ENCODE results near the gene DOCK3. TPM values are rescaled to one million over a fixed set of nuclear protein-coding genes. Genes with fewer than 3 reads are reported as not detected.

Gene DOCK3
- total RNA-seq, 1 donor = under 0.01 TPM

DNA sequence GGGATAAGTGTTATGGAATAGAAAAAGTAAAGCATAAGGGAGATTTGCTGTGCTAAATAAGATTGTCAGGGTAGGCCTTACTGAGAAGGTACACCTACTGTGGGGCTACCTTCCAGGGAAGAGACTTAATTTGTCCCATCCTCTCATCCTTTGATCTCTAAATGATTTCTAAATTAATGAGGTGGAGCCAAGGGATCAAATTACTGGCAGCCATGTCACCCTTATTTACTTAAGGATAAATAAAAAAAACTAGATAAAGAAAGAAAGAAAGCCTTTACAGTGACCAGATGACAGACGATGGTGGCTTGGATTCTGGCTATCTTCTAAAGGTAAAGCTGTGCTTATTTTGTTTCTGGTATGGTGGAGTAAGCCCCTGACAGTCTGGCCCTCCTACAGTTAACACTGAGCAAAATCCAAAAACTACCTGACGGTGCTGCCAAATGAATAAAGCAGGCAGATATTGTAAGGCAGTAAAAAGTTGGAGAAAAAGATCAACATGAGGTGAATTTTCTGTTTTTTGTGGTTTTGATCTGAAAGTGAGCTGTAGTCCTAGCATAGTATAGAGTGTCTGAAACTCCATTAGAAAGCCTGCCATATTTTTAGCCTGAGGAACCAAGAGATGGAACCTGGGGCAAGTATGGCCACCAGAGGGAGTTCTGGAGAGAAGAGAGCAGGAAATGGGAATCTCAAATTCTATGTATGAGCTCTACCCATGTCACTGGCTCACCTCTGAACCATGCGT, 425.2 kb downstream of the DOCK3 start:
- TF ChIP-seq, protein P1, sequence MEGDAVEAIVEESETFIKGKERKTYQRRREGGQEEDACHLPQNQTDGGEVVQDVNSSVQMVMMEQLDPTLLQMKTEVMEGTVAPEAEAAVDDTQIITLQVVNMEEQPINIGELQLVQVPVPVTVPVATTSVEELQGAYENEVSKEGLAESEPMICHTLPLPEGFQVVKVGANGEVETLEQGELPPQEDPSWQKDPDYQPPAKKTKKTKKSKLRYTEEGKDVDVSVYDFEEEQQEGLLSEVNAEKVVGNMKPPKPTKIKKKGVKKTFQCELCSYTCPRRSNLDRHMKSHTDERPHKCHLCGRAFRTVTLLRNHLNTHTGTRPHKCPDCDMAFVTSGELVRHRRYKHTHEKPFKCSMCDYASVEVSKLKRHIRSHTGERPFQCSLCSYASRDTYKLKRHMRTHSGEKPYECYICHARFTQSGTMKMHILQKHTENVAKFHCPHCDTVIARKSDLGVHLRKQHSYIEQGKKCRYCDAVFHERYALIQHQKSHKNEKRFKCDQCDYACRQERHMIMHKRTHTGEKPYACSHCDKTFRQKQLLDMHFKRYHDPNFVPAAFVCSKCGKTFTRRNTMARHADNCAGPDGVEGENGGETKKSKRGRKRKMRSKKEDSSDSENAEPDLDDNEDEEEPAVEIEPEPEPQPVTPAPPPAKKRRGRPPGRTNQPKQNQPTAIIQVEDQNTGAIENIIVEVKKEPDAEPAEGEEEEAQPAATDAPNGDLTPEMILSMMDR (IDR thresholded peaks at IDR 0.05; ENCODE audit: insufficient read depth, low read depth, low read length) = peak; percentile 77
- H3K4me3 ChIP-seq (ENCODE audit: low read depth, low read length) = no peak overlapping the region
- DNase-seq (ENCODE audit: low read depth) = peak; percentile 49

DNA sequence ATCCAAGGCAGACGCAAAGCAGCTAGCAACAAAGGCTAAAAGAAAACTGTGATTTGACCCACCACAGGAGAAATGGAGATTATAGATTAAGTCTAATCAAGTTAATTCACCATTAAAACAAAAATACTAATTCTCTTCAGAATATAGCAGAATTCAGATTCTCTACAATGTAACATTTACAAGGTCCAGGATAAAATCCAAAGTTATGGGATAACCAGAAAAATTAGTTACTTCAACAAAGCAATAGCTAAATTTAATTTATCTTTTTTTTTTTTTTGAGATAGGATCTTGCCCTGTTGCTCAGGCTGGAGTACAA, 425.8 kb downstream of the DOCK3 start:
- TF ChIP-seq, protein P1 (IDR thresholded peaks at IDR 0.05; ENCODE audit: insufficient read depth, low read depth, low read length) = no peak
- no peak for DNase-seq (ENCODE audit: low read depth)

DNA sequence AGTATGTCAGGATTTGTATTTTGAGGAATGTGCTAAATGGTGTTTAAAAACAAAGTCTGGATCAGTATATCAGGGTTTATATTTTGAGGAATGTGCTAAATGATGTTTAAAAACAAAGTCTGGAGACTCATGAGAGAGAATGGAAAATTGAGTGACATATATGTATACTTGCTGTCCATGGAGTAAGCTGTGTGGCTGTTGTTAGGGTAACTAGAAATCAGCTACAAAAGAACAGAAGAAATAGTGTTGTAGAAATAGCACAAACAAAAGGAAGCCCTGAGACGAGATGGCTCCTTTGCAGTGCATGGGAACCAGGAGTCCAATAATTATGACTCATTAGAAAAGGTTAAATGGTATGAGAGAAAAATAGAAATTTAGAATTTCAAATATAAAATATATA, 427.7 kb downstream of the DOCK3 start:
- DNase-seq (ENCODE audit: low read depth) = no peak
- no peak overlapping the region for H3K4me3 ChIP-seq (ENCODE audit: low read depth, low read length)
- TF ChIP-seq, protein P1 (IDR thresholded peaks at IDR 0.05; ENCODE audit: insufficient read depth, low read depth, low read length) = no peak

More for the DNA sequence above, 425.8 kb downstream of the DOCK3 start:
- H3K4me3 ChIP-seq (ENCODE audit: low read depth, low read length) = no peak overlapping the region

DNA sequence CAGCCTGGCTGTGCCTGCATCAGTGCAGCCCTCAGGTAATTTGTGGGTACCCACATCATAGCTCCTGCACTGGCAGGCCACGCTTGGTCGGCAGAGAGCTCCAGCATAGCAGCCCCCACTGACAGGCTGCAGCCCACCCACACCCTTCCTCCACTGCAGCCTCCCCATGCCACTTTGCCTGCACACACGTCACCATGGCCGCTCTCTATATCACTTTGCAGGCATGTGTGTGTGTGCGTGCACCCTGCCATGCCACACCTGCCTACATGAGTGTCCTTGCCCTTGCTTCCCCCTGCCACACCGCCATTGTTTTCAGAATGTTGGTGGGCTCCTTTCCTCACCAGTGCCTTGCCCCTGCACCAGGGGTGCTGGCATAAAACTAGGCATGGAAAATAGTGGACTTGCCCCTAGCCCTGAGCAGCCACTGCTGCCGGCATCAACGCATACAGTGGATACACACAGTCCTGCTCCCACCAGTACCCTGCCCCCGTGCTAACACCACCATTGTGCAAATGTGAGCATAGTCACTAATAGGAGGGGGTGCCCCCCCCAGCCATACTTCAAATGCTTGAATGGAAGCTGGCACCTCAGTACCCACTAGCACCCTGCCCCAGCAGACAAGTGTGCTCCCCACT, 431.6 kb downstream of the DOCK3 start:
- DNase-seq (ENCODE audit: low read depth) = no peak
- no peak overlapping the region for H3K4me3 ChIP-seq (ENCODE audit: low read depth, low read length)
- TF ChIP-seq, protein P1 (IDR thresholded peaks at IDR 0.05; ENCODE audit: insufficient read depth, low read depth, low read length) = no peak

DNA sequence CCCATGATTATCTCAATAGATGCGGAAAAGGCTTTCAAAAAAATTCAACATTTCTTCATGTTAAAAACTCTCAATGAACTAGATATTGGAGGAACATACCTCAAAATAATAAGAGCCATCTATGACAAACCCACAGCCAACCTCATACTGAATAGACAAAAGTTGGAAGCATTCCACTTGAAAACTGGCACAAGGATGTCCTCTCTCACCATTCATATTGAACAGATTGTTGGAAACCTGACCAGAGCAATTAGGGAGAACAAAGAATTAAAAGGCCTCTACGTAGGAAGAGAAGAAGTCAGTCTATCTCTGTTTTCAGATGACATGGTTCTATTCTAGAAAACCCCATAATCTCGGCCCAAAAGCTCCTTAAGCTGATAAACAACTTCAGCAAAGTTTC, 435.9 kb downstream of the DOCK3 start:
- no peak for DNase-seq (ENCODE audit: low read depth)
- TF ChIP-seq, protein P1 (IDR thresholded peaks at IDR 0.05; ENCODE audit: insufficient read depth, low read depth, low read length) = no peak
- no peak overlapping the region for H3K4me3 ChIP-seq (ENCODE audit: low read depth, low read length)

DNA sequence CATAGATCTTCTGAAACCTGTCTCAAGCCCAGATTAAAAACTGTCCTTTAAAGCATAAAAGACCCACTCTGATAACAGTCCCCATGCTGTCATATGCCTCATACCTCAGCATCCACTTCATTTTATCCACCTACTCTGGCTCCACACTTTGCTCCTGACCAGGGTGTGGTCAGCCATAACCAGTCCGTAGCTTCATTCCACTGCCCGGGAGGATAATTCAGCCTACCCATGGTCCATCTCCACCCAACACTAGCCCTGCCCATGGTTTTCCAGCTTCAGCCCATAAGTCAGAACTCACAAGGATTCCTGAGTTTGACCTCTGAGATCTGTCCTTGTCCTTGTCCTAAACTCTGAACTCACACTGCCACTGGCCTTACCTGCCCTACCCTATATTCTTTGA, 448.2 kb downstream of the DOCK3 start:
- TF ChIP-seq, protein P1 (IDR thresholded peaks at IDR 0.05; ENCODE audit: insufficient read depth, low read depth, low read length) = no peak

More for the DNA sequence above, 448.2 kb downstream of the DOCK3 start:
- H3K4me3 ChIP-seq (ENCODE audit: low read depth, low read length) = no peak overlapping the region
- no peak for DNase-seq (ENCODE audit: low read depth)
